DND-41 (cell line): ENCODE measurements around the gene EPB41L2.

ENCODE experiments used
- EZH2 ChIP-seq: IDR thresholded peaks from 3 replicates; pipeline ENCODE4 v1.6.1; 2012; ENCODE audit warnings: borderline replicate concordance, low read depth, mild to moderate bottlenecking, moderate library complexity, low read length, inconsistent platforms; ENCODE audit not compliant: severe bottlenecking
- TF ChIP-seq, protein P1 (sequence below): IDR thresholded peaks from 2 replicates; pipeline ENCODE4 v1.5.1; 2012; ENCODE audit warnings: borderline replicate concordance, low read length, moderate library complexity, mild to moderate bottlenecking; ENCODE audit not compliant: poor library complexity, severe bottlenecking; ENCODE audit errors: extremely low read depth

DNA sequence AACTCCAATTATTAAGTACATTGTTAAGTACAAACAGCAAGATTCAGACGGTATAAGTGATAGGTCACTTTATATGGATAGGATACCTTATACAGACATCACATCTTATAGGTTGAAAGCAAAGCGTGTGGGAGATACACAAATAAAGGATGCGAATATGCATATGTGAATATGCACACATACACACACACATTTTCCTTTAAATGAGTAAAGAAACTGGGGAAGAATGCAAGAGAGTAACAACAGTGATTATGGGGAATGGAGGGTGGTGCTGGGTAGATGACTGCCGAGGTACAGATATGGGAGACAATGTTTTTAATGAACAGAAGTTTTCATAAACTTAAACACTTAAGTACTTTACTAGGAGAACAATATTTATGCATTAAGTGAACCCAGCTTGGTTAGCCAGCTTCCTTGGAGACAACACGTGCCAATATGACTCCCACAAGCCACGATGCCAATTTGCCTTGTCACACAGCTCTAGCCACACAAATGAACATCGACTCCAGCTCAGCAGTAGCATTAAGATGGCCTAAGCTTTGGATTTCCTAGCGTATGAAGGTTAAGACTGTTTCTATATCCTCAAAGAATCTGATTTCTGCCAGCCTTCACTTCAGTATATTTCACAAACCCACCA, 96.6 kb downstream of the EPB41L2 start:
- TF ChIP-seq, protein P1, sequence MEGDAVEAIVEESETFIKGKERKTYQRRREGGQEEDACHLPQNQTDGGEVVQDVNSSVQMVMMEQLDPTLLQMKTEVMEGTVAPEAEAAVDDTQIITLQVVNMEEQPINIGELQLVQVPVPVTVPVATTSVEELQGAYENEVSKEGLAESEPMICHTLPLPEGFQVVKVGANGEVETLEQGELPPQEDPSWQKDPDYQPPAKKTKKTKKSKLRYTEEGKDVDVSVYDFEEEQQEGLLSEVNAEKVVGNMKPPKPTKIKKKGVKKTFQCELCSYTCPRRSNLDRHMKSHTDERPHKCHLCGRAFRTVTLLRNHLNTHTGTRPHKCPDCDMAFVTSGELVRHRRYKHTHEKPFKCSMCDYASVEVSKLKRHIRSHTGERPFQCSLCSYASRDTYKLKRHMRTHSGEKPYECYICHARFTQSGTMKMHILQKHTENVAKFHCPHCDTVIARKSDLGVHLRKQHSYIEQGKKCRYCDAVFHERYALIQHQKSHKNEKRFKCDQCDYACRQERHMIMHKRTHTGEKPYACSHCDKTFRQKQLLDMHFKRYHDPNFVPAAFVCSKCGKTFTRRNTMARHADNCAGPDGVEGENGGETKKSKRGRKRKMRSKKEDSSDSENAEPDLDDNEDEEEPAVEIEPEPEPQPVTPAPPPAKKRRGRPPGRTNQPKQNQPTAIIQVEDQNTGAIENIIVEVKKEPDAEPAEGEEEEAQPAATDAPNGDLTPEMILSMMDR = no peak
- no peak for TF ChIP-seq EZH2
